Anterior cingulate cortex (tissue), 58 donors: Measurements from ENCODE around the gene DEPDC7.

Experiments
- DNase-seq, 58 donors: peaks; one replicate each; lab custom pipeline; 2025; lab: John Stamatoyannopoulos, UW

The DEPDC7 gene

DNA sequence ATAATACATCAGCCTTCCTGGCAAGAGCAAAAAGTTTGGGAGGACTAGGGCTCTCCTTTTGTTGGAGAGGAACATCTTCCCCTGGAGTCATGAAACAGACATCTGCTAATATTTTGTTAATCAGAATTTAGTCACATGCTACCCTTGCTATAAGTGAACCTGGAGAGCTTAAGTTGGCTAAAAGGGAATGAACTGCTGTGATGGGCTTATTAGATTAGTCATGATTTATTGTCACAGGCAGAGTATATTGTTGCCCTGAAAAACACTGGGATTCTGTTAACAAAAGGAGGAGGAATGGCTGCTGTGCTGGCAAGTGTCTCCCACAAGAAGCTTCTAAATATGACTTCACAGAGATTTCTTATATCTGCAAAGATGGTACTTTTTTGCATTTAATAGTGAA is 39.7 kb downstream of the DEPDC7 start:
- DNase-seq = no peak

DNA sequence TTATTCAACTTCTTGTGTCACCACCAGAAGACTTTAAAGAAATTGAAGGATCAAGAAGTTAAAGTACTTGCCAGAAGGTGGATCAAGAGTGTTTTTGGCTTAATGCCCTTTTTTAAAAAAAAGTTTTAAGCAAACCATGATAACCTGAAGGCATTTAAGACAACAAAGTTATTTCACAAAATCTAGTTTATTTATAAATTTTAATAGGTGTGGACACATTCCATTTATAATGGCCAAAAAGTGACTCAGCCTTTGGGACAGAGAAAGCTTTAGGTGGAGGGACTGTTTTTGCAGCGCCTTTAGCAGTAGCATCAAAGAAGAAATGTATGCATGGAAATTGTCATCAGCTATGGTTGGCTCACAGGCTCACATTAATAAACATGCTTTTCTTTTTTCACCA is 41.6 kb downstream of the DEPDC7 start:
- no peak for DNase-seq

- DNase-seq = no peak
Observed at GRCh38 chr11:33059331-33060007, 43.8 kb downstream of the DEPDC7 start.

DNA sequence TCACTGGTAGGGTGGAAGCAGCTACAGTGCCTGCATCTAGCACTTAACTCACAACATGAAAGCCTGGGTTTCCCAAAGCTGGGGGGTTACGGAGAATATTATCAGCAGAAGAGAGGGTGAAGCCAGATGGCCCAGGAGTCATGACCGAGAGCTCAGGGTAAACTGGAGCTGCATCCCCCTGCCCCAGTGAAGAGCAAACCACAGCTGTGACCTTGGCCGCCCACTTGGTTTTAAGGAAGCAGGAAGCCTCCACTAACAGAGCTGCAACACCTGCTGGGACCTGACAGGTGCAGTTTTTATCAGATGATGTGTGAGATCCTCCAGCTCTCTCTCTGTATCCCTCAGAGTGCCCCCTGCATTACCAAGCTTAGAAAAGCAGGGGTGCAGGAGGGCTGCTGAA is 44.6 kb downstream of the DEPDC7 start:
- DNase-seq = no peak

- DNase-seq = no peak
Observed at GRCh38 chr11:33062137-33062536, 46.5 kb downstream of the DEPDC7 start.

DNA sequence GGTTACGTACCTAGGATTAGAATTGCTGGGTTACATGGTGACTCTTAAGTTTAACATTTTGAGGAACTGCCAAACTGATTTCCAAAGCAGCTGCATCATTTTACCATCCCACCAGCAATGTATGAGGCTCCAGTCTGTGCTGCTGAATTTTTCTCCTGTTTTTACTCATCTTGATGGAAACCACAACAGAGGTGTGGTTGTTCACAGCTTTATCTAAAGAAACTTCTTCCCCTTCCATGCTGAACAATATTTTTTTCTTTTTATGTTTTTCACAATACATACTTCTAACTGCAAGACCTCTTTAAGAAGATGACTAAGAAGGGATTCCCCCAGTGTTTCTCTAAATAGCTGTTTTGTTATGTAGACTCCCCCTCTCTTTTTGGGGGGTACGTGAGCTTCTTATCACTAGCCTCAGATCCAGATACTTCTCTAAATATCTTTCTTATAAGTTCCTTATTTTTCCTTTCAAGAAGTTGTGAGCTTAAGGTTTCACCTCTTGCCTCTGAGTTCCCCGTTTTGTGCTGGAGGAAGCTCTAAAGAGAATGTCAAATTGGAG is 47.7 kb downstream of the DEPDC7 start:
- DNase-seq = peak in 1 of 58 donors; percentile 17

- DNase-seq = peak in 1 of 58 donors; percentile 15
Observed at GRCh38 chr11:33064033-33064825, 48.6 kb downstream of the DEPDC7 start.

DNA sequence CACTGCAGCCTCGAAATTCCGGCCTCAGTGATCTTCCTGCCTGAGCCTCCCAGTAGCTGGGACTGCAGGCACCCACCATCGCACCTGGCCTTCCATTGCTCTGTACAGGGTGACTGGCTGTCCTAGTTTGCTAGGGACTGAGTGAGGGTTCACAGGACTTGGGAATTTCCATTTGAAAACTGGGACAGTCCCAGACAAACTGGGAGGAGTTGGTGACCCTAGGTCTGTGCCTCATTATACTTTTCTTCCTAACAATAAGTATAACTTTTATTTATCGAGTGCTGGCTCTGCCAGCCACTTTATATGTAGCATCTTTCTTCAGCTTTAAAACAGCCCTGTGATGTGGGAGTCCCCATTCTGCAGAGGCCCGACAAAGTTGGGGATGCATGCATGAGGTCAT is 49.2 kb downstream of the DEPDC7 start:
- DNase-seq = no peak

DNA sequence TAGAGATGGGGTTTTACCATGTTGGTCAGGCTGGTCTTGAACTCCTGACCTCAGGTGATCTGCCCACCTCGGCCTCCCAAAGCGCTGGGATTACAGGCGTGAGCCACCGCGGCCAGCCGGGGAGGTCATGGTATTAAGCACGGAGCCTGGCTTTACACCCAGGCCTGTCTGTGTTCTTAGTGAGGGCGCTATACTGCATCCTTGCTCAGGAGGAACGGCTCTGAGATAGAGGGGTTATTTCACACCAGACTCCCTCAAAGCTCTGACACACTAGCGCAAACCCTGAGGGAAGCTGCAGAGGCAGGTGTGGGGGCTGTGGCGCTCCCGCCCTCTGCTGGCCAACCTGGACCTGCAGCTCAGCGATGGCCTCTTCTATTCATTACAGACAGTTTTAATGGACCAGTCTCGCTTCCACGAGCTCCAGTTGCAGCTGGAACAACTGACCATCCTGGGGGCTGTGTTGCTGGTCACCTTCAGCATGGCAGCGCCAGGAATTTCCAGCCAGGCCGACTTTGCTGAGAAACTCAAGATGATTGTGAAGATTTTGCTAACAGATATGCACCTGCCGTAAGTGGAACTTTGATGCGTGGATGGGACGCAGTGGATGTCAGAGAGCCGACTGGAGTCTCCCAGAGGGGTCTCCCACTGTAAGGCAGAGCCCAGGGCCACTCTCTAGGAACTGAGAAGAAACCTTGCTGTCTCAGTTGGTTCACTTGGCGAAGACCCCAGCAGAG is 49.9 kb downstream of the DEPDC7 start:
- DNase-seq = peak in 47 of 58 donors; percentile 5 to 67 (median 24)

DNA sequence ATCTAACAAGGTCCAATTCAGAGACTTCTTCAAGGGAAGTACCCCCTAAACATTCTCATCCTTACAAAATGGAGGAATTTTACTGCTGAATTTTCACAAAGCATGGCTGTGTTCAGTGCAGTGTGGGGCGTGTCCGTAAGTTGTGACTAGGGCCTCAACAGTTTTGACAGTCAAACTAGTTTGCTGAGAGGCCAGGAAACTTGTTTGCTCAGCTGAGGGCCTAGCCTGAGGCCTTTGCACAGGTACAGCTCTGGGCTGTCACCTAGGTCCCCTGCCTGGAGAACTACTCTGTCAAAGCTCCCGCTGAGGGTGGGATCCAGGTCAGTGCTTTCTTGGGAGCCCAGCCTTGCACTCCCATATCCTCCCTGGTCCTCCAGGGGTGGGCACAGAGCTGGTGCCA is 51.6 kb downstream of the DEPDC7 start:
- no peak for DNase-seq

- DNase-seq = no peak
Observed at GRCh38 chr11:33068611-33069340, 53.1 kb downstream of the DEPDC7 start.

GRCh38 chr11:33072465-33072864 is 56.8 kb downstream of the DEPDC7 start:
- no peak for DNase-seq
